ENCODE results near the gene MAP4K5. TPM values are rescaled to one million over a fixed set of nuclear protein-coding genes. Genes with fewer than 3 reads are reported as not detected.

The MAP4K5 gene
- total RNA-seq, 1 experiment from 2014 or later: 33.1 TPM

GRCh38 chr14:50381008-50381407, 151.4 kb downstream of the MAP4K5 start:
- no TSS peak for BruUV-seq (replicated peaks)
- in situ Hi-C loops (cut with HindIII; ENCODE audit: low pct_unique_long_range_greater_than_20kb, low sequenced_read_pairs) (no loop called here), intact Hi-C loops (cut with micrococcal nuclease; ENCODE audit: unreplicated experiment) (no loop called here)
- H3K9me3 ChIP-seq (ENCODE audit: control insufficient read depth, insufficient read depth, low read depth, low read length): no peaks in the 10 kb centered on the region
- no peaks in the 10 kb centered on the region for H3K4me1 ChIP-seq (ENCODE audit: control insufficient read depth, insufficient read depth, low read length)
- no peak for TF ChIP-seq POLR2AphosphoS5 (IDR thresholded peaks at IDR 0.05; ENCODE audit: low read depth, low read length)
- TF ChIP-seq, protein P1, sequence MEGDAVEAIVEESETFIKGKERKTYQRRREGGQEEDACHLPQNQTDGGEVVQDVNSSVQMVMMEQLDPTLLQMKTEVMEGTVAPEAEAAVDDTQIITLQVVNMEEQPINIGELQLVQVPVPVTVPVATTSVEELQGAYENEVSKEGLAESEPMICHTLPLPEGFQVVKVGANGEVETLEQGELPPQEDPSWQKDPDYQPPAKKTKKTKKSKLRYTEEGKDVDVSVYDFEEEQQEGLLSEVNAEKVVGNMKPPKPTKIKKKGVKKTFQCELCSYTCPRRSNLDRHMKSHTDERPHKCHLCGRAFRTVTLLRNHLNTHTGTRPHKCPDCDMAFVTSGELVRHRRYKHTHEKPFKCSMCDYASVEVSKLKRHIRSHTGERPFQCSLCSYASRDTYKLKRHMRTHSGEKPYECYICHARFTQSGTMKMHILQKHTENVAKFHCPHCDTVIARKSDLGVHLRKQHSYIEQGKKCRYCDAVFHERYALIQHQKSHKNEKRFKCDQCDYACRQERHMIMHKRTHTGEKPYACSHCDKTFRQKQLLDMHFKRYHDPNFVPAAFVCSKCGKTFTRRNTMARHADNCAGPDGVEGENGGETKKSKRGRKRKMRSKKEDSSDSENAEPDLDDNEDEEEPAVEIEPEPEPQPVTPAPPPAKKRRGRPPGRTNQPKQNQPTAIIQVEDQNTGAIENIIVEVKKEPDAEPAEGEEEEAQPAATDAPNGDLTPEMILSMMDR (IDR thresholded peaks at IDR 0.05): no peak
- TF ChIP-seq TCF7L2 (IDR thresholded peaks at IDR 0.05; ENCODE audit: low read depth, low read length): no peak
- no peak for TF ChIP-seq SIN3A (IDR thresholded peaks at IDR 0.05; ENCODE audit: borderline replicate concordance, insufficient read depth, low read depth, low read length)
- TF ChIP-seq, protein P2, sequence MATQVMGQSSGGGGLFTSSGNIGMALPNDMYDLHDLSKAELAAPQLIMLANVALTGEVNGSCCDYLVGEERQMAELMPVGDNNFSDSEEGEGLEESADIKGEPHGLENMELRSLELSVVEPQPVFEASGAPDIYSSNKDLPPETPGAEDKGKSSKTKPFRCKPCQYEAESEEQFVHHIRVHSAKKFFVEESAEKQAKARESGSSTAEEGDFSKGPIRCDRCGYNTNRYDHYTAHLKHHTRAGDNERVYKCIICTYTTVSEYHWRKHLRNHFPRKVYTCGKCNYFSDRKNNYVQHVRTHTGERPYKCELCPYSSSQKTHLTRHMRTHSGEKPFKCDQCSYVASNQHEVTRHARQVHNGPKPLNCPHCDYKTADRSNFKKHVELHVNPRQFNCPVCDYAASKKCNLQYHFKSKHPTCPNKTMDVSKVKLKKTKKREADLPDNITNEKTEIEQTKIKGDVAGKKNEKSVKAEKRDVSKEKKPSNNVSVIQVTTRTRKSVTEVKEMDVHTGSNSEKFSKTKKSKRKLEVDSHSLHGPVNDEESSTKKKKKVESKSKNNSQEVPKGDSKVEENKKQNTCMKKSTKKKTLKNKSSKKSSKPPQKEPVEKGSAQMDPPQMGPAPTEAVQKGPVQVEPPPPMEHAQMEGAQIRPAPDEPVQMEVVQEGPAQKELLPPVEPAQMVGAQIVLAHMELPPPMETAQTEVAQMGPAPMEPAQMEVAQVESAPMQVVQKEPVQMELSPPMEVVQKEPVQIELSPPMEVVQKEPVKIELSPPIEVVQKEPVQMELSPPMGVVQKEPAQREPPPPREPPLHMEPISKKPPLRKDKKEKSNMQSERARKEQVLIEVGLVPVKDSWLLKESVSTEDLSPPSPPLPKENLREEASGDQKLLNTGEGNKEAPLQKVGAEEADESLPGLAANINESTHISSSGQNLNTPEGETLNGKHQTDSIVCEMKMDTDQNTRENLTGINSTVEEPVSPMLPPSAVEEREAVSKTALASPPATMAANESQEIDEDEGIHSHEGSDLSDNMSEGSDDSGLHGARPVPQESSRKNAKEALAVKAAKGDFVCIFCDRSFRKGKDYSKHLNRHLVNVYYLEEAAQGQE (IDR thresholded peaks at IDR 0.05; ENCODE audit: insufficient read depth in 1 of 2, low read depth in 2 of 2, low read length in 1 of 2): no peak
- ChIA-PET POLR2A (no interaction called here), CTCF (no interaction called here)
- no peak overlapping the region for H3K4me3 ChIP-seq (ENCODE audit: low read depth in 2 of 2, low read length in 2 of 2)
- DNase-seq (ENCODE audit: low read depth, low spot score) (no peak), ATAC-seq (no peak)
- H3K27ac ChIP-seq (ENCODE audit: low read length): no peak overlapping the region
- no peaks in the 10 kb centered on the region for H3K27me3 ChIP-seq (ENCODE audit: control insufficient read depth, insufficient read depth, low read length)
- H3K36me3 ChIP-seq (ENCODE audit: control insufficient read depth, insufficient read depth, low read length): no peaks in the 10 kb centered on the region

GRCh38 chr14:50380455-50380854, 151.9 kb downstream of the MAP4K5 start:
- ChIA-PET CTCF (no interaction called here), POLR2A (no interaction called here)
- ATAC-seq (no peak), DNase-seq (ENCODE audit: low read depth, low spot score) (no peak)
- TF ChIP-seq POLR2AphosphoS5 (IDR thresholded peaks at IDR 0.05; ENCODE audit: low read depth, low read length) (no peak), TCF7L2 (IDR thresholded peaks at IDR 0.05; ENCODE audit: low read depth, low read length) (no peak), SIN3A (IDR thresholded peaks at IDR 0.05; ENCODE audit: borderline replicate concordance, insufficient read depth, low read depth, low read length) (no peak)
- TF ChIP-seq, protein P2 (IDR thresholded peaks at IDR 0.05; ENCODE audit: insufficient read depth in 1 of 2, low read depth in 2 of 2, low read length in 1 of 2): no peak
- TF ChIP-seq, protein P1 (IDR thresholded peaks at IDR 0.05): no peak
- Histone ChIP-seq H3K9me3 (ENCODE audit: control insufficient read depth, insufficient read depth, low read depth, low read length) (no peaks in the 10 kb centered on the region), H3K27me3 (ENCODE audit: control insufficient read depth, insufficient read depth, low read length) (no peaks in the 10 kb centered on the region), H3K4me1 (ENCODE audit: control insufficient read depth, insufficient read depth, low read length) (no peaks in the 10 kb centered on the region), H3K4me3 (ENCODE audit: low read depth in 2 of 2, low read length in 2 of 2) (no peak overlapping the region), H3K27ac (ENCODE audit: low read length) (no peak overlapping the region), H3K36me3 (ENCODE audit: control insufficient read depth, insufficient read depth, low read length) (no peaks in the 10 kb centered on the region)
- in situ Hi-C loops (cut with HindIII; ENCODE audit: low pct_unique_long_range_greater_than_20kb, low sequenced_read_pairs): no loop called here
- no TSS peak for BruUV-seq (replicated peaks)
- intact Hi-C loops (cut with micrococcal nuclease; ENCODE audit: unreplicated experiment): no loop called here

All from Panc1 (cell line).